NOMO-1 (cell line): Measurements from ENCODE around the gene NMNAT2.

Experiments used
- DNase-seq, 2 experiments: peaks; one replicate each; lab custom pipeline; 2025; ENCODE audit not compliant: unreplicated experiment in 2 of 2; lab: John Stamatoyannopoulos, UW

Gene NMNAT2

GRCh38 chr1:183223467-183223866 lies 194.7 kb downstream of the NMNAT2 start:
- DNase-seq: no peak

DNA sequence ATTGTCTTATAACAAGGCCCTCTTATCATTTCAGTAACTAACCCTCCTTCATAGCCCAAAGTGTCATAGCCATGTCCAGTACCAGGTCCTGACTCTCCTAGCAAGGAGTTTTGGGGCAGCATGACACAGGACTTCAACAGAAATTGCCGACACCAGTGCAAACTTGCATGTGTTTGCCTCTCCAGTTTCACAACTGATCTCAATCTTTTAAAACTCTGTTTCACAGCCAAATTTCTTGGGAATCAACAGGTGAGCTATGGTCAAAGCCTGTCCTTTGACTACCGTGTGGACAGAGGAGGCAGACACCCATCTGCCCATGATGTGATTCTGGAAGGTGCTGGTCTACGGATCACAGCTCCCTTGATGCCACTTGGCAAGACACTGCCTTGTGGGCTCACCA lies 195.3 kb downstream of the NMNAT2 start:
- no peak for DNase-seq

DNA sequence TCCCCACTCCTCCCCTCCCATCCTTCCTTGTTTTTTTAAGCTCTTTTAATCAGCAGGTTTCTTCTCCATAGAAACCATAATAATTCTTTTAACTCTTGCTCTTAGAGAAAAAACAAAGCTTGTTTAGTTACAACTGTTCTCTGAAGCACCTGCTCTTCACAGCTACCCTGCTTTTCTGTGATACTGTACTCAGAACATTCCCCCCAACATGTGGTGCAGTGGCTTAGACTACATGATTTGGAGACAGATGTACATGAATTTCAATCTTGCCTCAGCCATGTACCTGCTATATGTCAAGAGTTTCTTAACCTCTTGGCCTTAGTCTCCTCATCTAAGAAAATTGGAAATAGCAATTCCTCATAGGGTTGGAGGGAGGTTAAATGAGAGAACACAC lies 198.6 kb downstream of the NMNAT2 start:
- no peak for DNase-seq

- peak; percentile 7 to 12 for DNase-seq
Measured at GRCh38 chr1:183218971-183219615, 199.1 kb downstream of the NMNAT2 start.

DNA sequence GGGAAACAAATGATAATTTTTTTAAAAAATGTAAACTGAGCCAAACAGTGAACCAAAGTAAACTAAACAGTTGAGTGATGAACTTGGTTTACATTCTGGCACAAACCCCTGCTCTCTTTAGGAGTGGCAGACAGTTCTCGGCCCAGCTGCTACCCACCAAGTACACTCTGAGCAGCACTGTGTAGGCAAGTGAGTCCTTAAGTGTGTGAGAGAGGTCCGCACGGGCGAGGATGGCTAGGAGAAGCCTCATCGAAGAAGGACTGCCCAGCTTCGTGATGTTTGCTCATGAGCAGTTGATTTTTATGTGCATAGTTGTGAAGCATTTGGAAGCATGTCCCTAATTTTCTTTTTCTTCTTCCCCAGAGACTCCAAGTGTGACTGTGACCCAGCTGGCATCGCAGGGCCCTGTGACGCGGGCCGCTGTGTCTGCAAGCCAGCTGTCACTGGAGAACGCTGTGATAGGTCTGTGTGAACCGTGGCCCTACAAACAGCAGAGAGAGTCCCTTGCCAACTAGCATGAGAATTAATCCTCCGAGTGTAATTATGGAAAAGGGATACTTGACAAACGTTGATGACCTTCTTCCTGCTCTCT lies 200.1 kb downstream of the NMNAT2 start:
- no peak for DNase-seq

- DNase-seq: no peak
Measured at GRCh38 chr1:183215936-183216335, 202.2 kb downstream of the NMNAT2 start.

DNA sequence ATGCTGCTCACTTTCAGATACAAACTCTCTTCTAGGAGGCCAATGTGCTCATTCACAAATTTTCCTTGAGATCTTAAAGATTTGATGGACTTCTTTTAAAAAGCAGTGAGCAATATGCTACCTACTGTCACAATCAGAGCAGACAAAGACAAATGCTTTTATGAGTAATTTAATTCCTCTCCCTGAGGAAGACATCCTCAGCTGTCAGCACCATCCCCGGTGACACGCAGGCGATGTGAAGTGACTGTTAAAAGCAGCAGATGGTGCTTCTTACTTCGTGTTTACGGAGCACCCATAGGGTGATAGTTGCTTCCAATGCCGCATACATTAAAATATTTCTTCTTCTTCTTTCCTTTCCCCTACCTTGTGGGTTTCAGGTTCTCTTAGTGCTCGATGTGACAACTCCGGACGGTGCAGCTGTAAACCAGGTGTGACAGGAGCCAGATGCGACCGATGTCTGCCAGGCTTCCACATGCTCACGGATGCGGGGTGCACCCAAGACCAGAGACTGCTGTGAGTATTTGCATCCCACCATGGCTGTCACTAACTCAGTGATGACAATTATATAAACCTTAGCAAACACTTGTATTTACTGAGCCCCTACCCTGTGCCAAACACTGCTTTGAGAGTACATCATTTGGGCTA lies 203.0 kb downstream of the NMNAT2 start:
- no peak for DNase-seq

- no peak for DNase-seq
Measured at GRCh38 chr1:183214021-183214970, 203.9 kb downstream of the NMNAT2 start.

DNA sequence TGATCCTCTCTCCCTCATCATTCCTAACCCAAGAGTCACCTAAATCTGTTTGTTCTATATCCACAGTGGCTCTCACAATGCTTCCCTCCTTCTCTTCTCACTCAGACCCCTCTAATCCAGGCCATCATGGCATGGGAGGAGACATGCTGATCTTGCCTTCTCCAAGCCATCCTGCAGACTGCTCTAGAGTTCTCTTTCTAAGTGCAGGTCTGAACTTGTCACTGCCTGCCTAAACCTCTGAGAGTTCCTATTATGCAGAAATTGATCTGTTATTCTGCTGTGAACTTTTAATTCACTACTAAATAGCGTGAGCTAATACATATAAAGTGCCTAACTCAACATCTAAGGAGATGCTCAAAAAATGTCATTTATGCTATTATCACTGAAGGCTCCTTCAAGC lies 205.3 kb downstream of the NMNAT2 start:
- no peak for DNase-seq

GRCh38 chr1:183210681-183211080 lies 207.5 kb downstream of the NMNAT2 start:
- no peak for DNase-seq

GRCh38 chr1:183209533-183210158 lies 208.5 kb downstream of the NMNAT2 start:
- peak; percentile 27 to 71 for DNase-seq

GRCh38 chr1:183206538-183207122 lies 211.6 kb downstream of the NMNAT2 start:
- no peak for DNase-seq

- no peak for DNase-seq
Measured at GRCh38 chr1:183205196-183205781, 212.9 kb downstream of the NMNAT2 start.

DNA sequence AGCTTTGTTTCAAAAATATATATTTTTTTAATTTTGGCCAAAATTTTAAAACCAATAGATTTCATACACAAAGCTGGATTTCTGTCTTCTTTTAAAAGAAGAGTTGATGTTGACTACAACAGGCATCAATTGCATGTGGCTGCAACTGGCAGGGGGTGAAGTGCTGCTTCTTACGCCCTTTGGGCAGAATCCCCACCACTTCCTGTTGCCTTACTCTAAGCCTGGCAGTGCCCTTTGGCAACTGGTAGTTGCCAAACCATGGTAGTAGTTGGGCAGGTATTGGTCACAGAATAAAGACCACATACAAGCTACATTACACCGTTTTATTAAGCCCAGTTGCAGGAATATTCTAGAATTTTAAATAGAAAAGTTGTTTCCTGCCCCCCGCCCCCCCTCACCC lies 215.1 kb downstream of the NMNAT2 start:
- DNase-seq: no peak

- DNase-seq: no peak
Measured at GRCh38 chr1:183200451-183200850, 217.7 kb downstream of the NMNAT2 start.

DNA sequence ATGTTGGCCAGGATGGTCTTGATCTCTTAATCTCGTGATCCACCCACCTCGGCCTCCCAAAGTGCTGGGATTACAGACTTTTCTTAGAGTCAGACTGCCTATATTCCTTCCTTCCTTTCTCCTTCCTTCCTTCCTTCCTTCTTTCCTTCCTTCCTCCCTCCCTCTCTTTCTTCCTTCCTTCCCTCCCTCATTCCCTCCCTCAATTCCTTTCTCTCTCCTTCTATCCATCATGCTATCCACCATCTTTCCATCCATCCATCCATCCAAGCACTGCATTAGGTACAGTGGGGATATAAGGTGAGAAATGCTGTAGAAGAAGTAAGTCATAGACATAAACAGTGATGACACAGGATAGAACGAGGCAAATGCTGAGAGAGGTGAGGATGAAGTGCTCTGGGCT lies 218.9 kb downstream of the NMNAT2 start:
- no peak for DNase-seq

DNA sequence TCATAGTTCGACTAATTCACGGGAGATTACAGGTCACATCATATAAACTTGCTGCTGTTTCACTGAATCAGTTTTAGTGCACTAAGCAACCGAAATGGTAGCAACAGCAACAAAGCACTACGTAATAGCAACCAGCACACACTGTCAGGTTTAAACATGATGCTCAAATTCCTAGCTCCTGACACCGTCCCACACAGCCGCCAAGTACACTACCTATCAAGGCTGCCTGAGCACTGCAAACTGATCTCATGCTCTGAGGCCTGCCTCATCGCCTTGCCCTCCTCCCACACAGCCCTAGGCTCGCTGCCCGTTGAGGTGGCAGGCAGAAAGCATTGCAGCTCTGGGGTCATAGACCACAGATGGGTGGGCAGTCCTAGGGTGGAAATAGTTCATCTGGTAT lies 219.7 kb downstream of the NMNAT2 start:
- DNase-seq: no peak
